Measurements from ENCODE around the gene SERPINE1.

SERPINE1 gene

DNA sequence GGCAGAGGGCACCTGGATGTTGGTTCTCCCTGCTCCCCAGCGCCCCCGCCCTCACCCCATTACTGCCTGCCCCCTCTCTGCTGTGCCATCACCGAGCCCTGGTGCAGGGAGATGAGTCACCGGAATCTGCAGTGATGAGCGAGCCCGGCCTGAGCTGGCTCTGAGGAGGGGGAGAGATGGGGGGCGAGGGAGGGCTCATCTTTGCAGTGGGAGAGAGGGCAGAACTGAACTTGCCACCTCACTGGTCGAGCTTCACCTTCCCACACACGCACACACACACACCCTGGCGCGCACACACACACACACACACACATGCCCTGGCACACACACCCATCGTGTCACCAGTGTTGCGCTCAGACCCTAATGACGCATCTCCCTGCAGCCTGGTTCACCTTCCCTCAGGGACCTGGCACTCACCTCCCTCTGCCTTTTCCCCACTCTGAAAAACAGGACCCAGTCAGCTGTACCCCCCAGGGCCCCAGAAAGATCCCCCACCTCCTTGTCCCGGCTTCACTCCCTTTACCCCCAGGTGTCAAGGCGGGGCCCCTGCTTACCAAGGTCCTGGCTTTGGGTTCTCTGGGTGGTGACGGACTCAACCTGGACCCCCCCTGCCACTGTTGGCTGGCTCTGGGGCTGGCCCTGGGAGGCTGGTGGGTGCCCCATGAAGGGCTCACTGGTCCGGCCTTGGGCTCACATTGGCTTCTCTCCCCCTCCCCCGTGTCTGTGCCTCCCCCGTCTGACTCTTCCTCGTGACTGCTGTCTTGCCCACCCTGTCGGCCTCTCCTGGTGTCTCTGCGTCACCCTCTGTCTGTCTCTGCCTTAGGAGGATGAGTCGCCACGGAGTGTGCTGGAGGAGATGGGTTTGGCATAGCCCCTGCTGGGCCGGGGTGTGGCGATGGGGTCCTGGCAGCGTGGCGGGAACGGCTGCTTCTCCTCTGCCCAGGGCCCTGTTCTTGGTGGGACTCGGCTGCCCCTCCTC, 33.1 kb downstream of the SERPINE1 start:
- no peak for DNase-seq

GRCh38 chr7:101160910-101161309, 34.0 kb downstream of the SERPINE1 start:
- no peak for DNase-seq

GRCh38 chr7:101161692-101162471, 35.0 kb downstream of the SERPINE1 start:
- DNase-seq, result no peak

GRCh38 chr7:101162551-101163278, 35.8 kb downstream of the SERPINE1 start:
- DNase-seq, result no peak

GRCh38 chr7:101163279-101164070, 36.6 kb downstream of the SERPINE1 start:
- DNase-seq, result no peak

DNA sequence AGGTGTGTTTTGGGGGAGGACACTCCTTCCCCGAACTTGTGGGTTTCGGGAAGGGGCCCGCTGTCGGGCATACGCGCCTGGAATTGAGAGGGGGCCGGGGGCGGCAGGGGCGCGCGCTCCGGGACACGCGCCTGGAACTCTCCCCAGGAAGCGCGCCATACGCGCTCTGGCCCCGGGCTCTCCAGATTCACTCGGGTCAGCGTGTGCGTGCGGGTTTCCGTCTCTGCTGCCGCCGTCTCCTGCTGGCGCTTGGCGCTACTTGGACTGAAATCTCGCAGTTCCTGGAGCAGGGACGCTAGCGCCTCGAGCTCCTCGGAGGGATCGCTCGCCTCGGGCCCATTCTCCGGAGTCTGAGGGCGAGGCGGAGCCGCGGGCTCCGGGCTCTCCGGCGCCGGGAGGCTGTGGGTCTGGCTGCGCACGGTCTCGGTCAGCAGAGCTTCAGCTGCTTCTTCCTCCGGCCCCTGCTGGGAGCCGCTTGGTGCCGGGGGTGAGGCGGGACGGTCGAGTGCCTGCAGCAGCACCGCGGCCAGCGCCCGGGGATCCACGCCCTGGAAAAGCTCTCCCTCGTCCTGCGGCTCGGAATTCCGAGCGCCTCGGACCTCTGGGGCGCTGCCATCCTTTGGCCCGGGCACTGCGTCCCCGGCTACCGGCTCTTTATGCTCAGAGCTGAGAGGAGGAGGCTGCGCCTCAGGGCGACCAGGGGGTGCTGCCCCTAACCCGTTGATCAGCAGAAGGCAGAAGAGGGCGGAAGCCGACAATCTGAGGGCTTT, 37.4 kb downstream of the SERPINE1 start:
- no peak for DNase-seq

- peak; percentile 90 for DNase-seq
Measured at GRCh38 chr7:101165075-101165957, 38.4 kb downstream of the SERPINE1 start, which contains the start of gene VGF. VGF (minus strand) TSS chr7:101165569; CDS start chr7:101164843, 726 bp downstream.

DNA sequence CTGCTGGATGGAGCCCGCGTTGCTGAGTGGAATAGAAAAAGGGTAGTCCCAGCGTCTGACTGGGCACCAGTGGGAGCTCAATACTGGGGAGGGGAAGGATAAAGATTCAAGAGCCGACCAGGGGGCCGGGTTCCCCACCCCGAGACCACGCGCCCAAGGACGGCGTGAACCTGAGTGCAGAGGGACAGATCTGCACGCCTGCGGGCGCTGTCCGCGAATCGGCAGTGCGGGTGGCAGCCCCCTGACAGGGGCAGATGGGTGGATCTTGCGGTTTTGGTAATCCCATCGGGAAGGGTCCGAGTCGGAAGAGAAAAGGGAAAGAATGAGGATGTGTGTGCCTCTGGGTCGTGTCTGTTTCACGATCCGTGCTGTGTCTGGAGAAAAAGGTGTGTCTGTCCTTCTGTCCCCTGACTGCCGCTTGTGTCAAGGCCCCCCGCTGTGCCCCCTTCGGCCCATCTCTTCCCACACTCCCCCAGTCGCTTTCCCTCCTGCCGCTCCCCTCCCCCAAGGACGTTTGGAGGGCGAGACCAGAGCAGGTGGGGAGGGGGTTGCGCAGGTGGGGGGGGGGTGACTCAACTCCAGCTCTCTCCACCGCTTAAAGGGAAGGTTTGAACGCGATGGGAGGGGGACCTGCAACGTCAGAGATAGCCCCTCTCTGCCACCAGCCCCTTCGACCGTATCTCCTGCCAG, 39.2 kb downstream of the SERPINE1 start:
- DNase-seq, result no peak

- no peak for DNase-seq
Measured at GRCh38 chr7:101166648-101166908, 39.7 kb downstream of the SERPINE1 start.

- no peak for DNase-seq
Measured at GRCh38 chr7:101166909-101167644, 40.2 kb downstream of the SERPINE1 start.

GRCh38 chr7:101167645-101168411, 40.9 kb downstream of the SERPINE1 start:
- no peak for DNase-seq

- no peak for DNase-seq
Measured at GRCh38 chr7:101168412-101169049, 41.6 kb downstream of the SERPINE1 start.

GRCh38 chr7:101169110-101169837, 42.4 kb downstream of the SERPINE1 start:
- no peak for DNase-seq

GRCh38 chr7:101169838-101170551, 43.1 kb downstream of the SERPINE1 start:
- DNase-seq, result peak; percentile 78

GRCh38 chr7:101170617-101171441, 43.9 kb downstream of the SERPINE1 start:
- DNase-seq, result no peak
